Measurements from ENCODE around the gene IL13. TPM values are rescaled to one million over a fixed set of nuclear protein-coding genes. Genes with fewer than 3 reads are reported as not detected.

IL13 gene
- total RNA-seq (2022; extraction: Qiagen RNA extraction): 0.11 to 0.14 TPM in 2 of 5 replicates, not detected in the others

GRCh38 chr5:132657676-132658380 lies at the start of gene IL13:
Gene IL13, plus strand, starts transcription at chr5:132658173. Its CDS starts 14 bp downstream, at chr5:132658187.

GRCh38 chr5:132673939-132674630 lies 16.1 kb downstream of the IL13 start, which contains the start of gene IL4:
Gene IL4, plus strand, starts transcription at chr5:132673989. Its CDS starts 62 bp downstream, at chr5:132674051.

Other genes starting within 250 kb of the IL13 start
- gene IRF1, start 167.4 kb upstream of the IL13 start, total RNA-seq (2022; extraction: Qiagen RNA extraction): 30.3 to 37.8 TPM (median 33.7 TPM) in 5 replicates
- not detected in 5 replicates for gene IL5, start 114.7 kb upstream of the IL13 start, total RNA-seq (2022; extraction: Qiagen RNA extraction)
- 26.0 to 33.7 TPM (median 28.7 TPM) in 5 replicates for gene RAD50, start 101.2 kb upstream of the IL13 start, total RNA-seq (2022; extraction: Qiagen RNA extraction)
- not detected in 5 replicates for gene IL4, start 15.8 kb downstream of the IL13 start, total RNA-seq (2022; extraction: Qiagen RNA extraction)
- 6.3 to 11.4 TPM (median 8.6 TPM) in 5 replicates for gene KIF3A, start 79.4 kb downstream of the IL13 start, total RNA-seq (2022; extraction: Qiagen RNA extraction)
- 0.05 to 0.39 TPM (median 0.21 TPM) in 4 of 5 replicates, not detected in the other for gene CCNI2, start 89.3 kb downstream of the IL13 start, total RNA-seq (2022; extraction: Qiagen RNA extraction)
- 16.2 to 21.1 TPM (median 20.2 TPM) in 5 replicates for gene SEPTIN8, start 119.1 kb downstream of the IL13 start, total RNA-seq (2022; extraction: Qiagen RNA extraction)
- 0.08 to 0.17 TPM (median 0.09 TPM) in 5 replicates for gene SOWAHA, start 155.1 kb downstream of the IL13 start, total RNA-seq (2022; extraction: Qiagen RNA extraction)
- 7.6 to 13.4 TPM (median 9.2 TPM) in 5 replicates for gene SHROOM1, start 172.5 kb downstream of the IL13 start, total RNA-seq (2022; extraction: Qiagen RNA extraction)
- 0.10 to 0.34 TPM (median 0.19 TPM) in 5 replicates for gene GDF9, start 208.3 kb downstream of the IL13 start, total RNA-seq (2022; extraction: Qiagen RNA extraction)
- gene UQCRQ, start 208.5 kb downstream of the IL13 start, total RNA-seq (2022; extraction: Qiagen RNA extraction): 399 to 559 TPM (median 531 TPM) in 5 replicates
- 0.46 to 1.4 TPM (median 0.90 TPM) in 5 replicates for gene LEAP2, start 215.5 kb downstream of the IL13 start, total RNA-seq (2022; extraction: Qiagen RNA extraction)

Measured in A549 treated with Mapracorat at 1 μM for 4 hours (cell line).